Measurements from ENCODE around the gene TENM4. TPM values are rescaled to one million over a fixed set of nuclear protein-coding genes. Genes with fewer than 3 reads are reported as not detected.

The TENM4 gene
- total RNA-seq, 2 experiments from 2014 or later = not detected

DNA sequence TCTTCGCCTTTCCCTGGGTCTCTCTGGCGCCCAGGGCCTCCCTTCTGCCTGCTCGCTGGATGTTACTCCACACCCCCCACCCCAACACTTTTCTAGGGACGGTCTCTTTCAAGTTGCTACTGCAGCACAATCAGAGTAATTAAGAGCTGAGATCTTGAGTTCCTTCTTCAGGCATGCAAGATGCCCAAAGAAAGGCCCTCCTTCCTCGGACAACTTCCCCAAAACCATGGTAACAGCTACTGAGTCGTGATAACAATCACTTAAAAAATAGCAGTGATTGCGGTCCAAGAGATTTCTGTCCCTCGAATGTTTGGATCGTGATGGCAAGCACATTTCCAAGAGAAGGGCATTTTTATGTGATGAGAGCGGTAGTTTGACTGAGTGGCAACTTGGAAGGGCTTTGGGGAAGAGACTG lies 638 bp upstream of the TENM4 start:
- BruUV-seq (replicated peaks) = no TSS peak
- H3K4me2 ChIP-seq (ENCODE audit: low read length) = no peak overlapping the region

DNA sequence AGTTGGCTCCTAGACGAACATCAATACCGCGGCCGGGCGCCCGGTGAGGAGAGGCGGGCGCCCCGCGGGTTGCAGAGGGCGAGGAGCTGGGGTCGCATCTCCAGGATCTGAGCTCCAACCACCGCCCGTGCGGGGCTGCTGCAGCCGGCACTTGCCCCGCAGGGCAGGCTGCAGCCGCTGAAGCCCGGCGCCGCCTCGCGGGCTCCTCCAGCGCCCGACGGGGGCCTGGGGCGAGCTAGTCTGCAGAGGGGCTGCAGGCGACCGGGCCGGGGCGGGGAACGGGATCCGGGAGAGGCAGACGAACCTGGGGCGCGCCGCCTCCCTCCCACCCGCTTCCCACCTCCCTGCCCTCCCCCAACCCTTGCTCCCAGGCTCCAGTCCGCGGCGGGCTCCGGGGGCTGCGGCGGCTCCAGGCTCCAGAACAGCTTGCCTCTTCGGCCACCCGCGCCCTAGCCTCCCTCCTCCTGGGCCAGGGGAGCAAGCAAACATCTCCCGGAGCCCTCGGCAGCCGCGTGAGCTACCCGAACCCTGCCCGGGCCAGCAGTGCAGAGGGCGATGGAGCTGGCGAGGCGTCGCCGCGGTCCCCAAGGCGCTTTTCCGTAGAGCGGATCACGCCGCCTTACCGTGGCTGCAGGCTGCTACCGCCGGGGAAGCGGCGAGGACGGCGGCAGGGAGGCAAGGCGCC lies 802 bp downstream of the TENM4 start:
- DNase-seq (ENCODE audit: low spot score) = no peak
- no peaks in the 10 kb centered on the region for H3K79me2 ChIP-seq (ENCODE audit: insufficient read depth, low read depth, low read length)
- no peaks in the 10 kb centered on the region for H3K9me3 ChIP-seq (ENCODE audit: low read length)
- no peak for TF ChIP-seq EZH2phosphoT487 (IDR thresholded peaks at IDR 0.05; ENCODE audit: borderline replicate concordance, low read depth, low read length)
- TF ChIP-seq, protein P1, sequence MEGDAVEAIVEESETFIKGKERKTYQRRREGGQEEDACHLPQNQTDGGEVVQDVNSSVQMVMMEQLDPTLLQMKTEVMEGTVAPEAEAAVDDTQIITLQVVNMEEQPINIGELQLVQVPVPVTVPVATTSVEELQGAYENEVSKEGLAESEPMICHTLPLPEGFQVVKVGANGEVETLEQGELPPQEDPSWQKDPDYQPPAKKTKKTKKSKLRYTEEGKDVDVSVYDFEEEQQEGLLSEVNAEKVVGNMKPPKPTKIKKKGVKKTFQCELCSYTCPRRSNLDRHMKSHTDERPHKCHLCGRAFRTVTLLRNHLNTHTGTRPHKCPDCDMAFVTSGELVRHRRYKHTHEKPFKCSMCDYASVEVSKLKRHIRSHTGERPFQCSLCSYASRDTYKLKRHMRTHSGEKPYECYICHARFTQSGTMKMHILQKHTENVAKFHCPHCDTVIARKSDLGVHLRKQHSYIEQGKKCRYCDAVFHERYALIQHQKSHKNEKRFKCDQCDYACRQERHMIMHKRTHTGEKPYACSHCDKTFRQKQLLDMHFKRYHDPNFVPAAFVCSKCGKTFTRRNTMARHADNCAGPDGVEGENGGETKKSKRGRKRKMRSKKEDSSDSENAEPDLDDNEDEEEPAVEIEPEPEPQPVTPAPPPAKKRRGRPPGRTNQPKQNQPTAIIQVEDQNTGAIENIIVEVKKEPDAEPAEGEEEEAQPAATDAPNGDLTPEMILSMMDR (conservative IDR thresholded peaks at IDR 0.05; ENCODE audit: low read length) = no peak
- H3K9me2 ChIP-seq (ENCODE audit: insufficient read depth, low read length) = no peaks in the 10 kb centered on the region
- no peaks in the 10 kb centered on the region for H4K20me1 ChIP-seq (ENCODE audit: insufficient read depth, low read length)
- intact Hi-C loops (cut with micrococcal nuclease; ENCODE audit: unreplicated experiment) = no loop called here
- H3K4me1 ChIP-seq (ENCODE audit: insufficient read depth, low read length, poor library complexity, severe bottlenecking) = no peaks in the 10 kb centered on the region
- no TSS peak for BruUV-seq (replicated peaks)
- ChIA-PET CTCF (ENCODE audit: unreplicated experiment) (no interaction called here), POLR2A (interaction anchor here (0.6 kb wide), 2 partner anchors 23 to 632 kb away, joined by 3 to 5 read pairs; no protein-coding TSS in a partner anchor)
- H3K4me2 ChIP-seq (ENCODE audit: low read length) = no peak overlapping the region
- no peak overlapping the region for H3K27ac ChIP-seq (ENCODE audit: low read depth, low read length, poor library complexity, severe bottlenecking)
- H3K4me3 ChIP-seq (ENCODE audit: low read depth, low read length, poor library complexity, severe bottlenecking) = no peak overlapping the region
- no peak overlapping the region for H2AFZ ChIP-seq (ENCODE audit: low read length)
- no peaks in the 10 kb centered on the region for H3K36me3 ChIP-seq (ENCODE audit: insufficient read depth, low read length)

More for the DNA sequence above, 638 bp upstream of the TENM4 start:
- no peak for TF ChIP-seq EZH2phosphoT487 (IDR thresholded peaks at IDR 0.05; ENCODE audit: borderline replicate concordance, low read depth, low read length)
- TF ChIP-seq, protein P1 (conservative IDR thresholded peaks at IDR 0.05; ENCODE audit: low read length) = no peak
- Histone ChIP-seq H3K79me2 (ENCODE audit: insufficient read depth, low read depth, low read length) (no peaks in the 10 kb centered on the region), H3K36me3 (ENCODE audit: insufficient read depth, low read length) (no peaks in the 10 kb centered on the region), H4K20me1 (ENCODE audit: insufficient read depth, low read length) (no peaks in the 10 kb centered on the region), H3K27ac (ENCODE audit: low read depth, low read length, poor library complexity, severe bottlenecking) (no peak overlapping the region), H3K9me3 (ENCODE audit: low read length) (no peaks in the 10 kb centered on the region), H3K9me2 (ENCODE audit: insufficient read depth, low read length) (no peaks in the 10 kb centered on the region), H3K4me1 (ENCODE audit: insufficient read depth, low read length, poor library complexity, severe bottlenecking) (no peaks in the 10 kb centered on the region), H3K4me3 (ENCODE audit: low read depth, low read length, poor library complexity, severe bottlenecking) (no peak overlapping the region), H2AFZ (ENCODE audit: low read length) (no peak overlapping the region)
- ChIA-PET POLR2A (no interaction called here), CTCF (ENCODE audit: unreplicated experiment) (no interaction called here)
- intact Hi-C loops (cut with micrococcal nuclease; ENCODE audit: unreplicated experiment) = no loop called here
- DNase-seq (ENCODE audit: low spot score) = no peak

DNA sequence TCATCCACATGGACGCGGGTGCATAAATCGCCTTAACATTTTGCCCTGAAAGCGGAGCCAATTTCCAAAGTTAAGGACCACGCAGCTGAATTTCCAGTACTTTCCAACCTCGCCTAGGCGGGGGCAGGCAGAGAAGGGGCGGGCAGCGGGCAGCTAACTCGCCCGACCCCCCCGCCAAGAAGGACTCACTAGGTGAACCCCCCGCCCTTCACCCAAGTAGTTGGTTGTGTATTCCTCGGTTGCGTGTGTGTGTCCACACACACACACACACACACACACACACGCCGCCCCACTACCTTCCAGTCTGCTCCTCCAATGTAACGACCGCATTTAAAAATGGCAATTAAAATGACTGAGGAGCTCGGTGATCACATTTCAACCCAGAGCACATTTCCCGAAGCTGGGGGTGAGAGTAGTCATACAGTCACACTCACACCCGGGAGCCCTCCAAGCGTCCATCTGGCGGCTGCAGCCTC lies 1.4 kb downstream of the TENM4 start:
- intact Hi-C loops (cut with micrococcal nuclease; ENCODE audit: unreplicated experiment) = no loop called here
- Histone ChIP-seq H3K4me1 (ENCODE audit: insufficient read depth, low read length, poor library complexity, severe bottlenecking) (no peaks in the 10 kb centered on the region), H3K79me2 (ENCODE audit: insufficient read depth, low read depth, low read length) (no peaks in the 10 kb centered on the region), H3K9me3 (ENCODE audit: low read length) (no peaks in the 10 kb centered on the region), H2AFZ (ENCODE audit: low read length) (no peak overlapping the region), H4K20me1 (ENCODE audit: insufficient read depth, low read length) (no peaks in the 10 kb centered on the region), H3K27ac (ENCODE audit: low read depth, low read length, poor library complexity, severe bottlenecking) (no peak overlapping the region), H3K4me2 (ENCODE audit: low read length) (no peak overlapping the region), H3K9me2 (ENCODE audit: insufficient read depth, low read length) (no peaks in the 10 kb centered on the region), H3K4me3 (ENCODE audit: low read depth, low read length, poor library complexity, severe bottlenecking) (no peak overlapping the region), H3K36me3 (ENCODE audit: insufficient read depth, low read length) (no peaks in the 10 kb centered on the region)
- ChIA-PET CTCF (ENCODE audit: unreplicated experiment) (no interaction called here), POLR2A (interaction anchor here (0.6 kb wide), 1 partner anchor 24 kb away, joined by 5 read pairs; no protein-coding TSS in a partner anchor)
- BruUV-seq (replicated peaks) = no TSS peak
- DNase-seq (ENCODE audit: low spot score) = no peak
- no peak for TF ChIP-seq EZH2phosphoT487 (IDR thresholded peaks at IDR 0.05; ENCODE audit: borderline replicate concordance, low read depth, low read length)
- TF ChIP-seq, protein P1 (conservative IDR thresholded peaks at IDR 0.05; ENCODE audit: low read length) = no peak
